Stimulated activated CD8-positive, alpha-beta memory T cell treated with anti-CD3 and anti-CD28 coated beads, Interleukin-7, amount 100 ng/mL, for 24 hours (primary cell): ENCODE data around the gene RCOR1.

ENCODE experiments used
- DNase-seq: peaks from one replicate; pipeline ENCODE4 v3.0.0-alpha.2; 2020; ENCODE audit warnings: low read depth

Gene RCOR1

DNA sequence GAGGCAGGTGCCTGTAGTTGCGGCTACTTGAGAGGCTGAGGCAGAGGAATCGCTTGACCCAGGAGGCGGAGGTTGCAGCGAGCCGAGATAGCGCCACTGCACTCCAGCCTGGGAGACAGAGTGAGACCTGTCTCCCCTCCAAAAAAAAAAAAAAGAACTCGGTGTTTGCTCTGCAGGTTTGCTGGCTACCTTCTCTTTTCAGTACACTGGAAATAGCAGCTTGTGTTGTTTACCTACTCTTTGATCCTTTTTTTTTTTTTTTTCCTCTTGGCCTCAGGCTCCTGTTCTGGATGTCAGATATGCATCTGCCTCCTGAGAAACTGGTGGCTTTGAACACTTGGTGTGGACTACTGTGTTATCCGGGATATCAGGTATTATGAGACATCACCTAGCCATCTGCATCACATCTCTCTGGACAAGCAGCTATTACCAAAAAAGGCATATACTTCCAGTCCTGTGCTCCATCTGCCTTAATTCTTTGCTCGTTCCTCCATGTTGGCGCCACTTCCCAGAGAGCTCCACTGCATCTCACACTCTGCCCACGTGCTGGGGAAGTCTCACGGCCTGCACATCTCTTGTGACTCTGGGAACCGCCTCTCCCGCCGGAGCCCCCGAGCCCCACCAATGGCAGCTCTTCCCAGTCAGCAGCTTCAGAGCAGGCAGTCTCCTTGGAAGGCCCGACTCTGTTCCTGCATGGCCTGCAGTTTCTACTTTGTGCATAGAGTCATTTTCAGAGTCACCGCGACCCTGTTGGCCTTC, 133.9 kb downstream of the RCOR1 start:
- DNase-seq, result no peak

DNA sequence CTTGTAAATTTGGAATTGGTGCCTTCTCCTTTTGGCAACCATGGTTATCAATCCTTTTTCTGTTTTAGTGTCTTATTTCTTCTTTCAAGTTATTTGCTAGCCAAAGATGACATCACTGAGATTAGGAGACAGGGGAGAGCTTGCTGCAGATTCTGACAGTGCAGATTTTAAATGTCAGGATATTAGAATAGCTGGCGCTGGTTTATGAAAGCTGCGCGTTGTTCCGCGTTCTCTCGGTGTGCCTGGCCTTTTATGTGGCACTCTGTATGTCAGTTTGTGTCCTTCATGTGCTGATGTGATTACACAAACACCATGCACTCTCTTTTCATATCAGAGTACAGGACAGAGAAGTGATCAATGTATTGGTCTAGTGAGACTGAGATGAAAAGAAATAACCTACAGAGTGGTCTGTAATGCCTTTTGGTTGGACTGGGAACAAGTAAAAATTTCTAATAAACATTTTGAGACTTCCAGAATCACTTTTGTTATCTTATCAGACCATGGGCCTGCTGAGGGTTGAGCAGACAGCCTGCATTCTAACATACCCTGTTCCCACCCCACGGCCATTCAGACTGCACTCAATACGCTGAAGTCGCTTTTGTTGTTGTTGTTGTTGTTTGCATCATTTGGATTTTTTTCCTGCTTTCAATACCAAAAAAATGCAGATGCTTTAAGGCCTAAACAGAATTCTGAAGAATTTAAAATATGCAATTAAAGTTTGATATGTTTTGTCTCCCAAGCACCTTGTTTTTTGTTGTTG, 135.1 kb downstream of the RCOR1 start:
- no peak for DNase-seq

DNA sequence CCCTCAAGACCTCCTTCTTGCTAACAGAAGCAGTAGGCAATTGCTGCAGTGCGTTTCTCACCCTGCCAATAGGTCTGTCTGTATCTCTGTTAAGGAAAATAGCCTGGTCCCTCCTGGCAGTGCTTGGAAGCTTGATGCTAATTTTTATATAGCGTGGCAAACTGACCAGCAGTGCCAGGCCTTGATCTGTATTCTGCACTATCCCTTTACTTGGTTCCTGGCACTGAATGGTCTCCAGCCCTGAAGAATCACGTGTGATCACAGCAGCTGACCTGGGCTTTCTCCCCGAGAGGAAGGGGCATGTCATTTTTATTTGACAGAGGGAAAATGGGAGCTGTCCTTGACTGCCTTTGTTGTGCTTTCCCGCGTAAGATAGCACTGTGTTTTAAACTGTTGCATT, 136.1 kb downstream of the RCOR1 start:
- no peak for DNase-seq

DNA sequence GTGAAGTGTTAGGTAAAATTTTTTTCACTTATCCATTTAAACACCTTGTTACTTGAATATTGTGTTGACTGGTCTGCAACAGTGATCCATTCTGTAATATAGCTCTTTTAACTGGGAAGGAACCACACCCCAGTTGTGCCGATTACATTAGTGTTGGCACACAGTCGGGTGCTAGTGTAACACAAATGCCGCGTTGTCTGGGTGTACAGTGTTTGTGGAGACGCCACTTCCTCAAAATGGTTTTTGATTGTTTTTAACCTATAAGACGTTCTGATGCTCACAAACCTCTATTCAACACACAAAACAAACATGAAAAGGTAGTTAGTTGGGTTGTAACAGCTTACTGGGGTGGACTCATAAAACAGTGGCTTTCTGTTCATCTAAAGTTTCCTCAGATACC, 136.8 kb downstream of the RCOR1 start:
- DNase-seq, result no peak

DNA sequence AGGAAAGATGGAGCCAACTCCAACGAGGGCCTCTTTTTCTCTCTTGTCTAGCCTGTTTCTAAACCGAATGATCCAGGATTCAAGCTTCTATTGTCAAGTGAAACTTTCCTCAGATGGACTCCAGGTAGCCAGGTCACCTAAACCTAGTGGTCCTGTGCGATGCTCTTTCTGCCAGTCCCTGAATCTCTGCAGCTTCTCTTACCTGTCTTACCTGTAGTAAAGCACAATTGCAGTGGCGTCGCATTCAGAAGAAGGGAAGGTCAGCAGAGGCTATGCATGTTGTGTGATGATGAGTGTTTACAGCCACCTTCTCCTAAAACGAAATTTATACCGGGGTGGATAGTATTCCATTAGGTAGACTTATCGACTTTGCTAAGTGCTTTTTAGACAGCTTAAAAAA, 137.4 kb downstream of the RCOR1 start:
- no peak for DNase-seq

DNA sequence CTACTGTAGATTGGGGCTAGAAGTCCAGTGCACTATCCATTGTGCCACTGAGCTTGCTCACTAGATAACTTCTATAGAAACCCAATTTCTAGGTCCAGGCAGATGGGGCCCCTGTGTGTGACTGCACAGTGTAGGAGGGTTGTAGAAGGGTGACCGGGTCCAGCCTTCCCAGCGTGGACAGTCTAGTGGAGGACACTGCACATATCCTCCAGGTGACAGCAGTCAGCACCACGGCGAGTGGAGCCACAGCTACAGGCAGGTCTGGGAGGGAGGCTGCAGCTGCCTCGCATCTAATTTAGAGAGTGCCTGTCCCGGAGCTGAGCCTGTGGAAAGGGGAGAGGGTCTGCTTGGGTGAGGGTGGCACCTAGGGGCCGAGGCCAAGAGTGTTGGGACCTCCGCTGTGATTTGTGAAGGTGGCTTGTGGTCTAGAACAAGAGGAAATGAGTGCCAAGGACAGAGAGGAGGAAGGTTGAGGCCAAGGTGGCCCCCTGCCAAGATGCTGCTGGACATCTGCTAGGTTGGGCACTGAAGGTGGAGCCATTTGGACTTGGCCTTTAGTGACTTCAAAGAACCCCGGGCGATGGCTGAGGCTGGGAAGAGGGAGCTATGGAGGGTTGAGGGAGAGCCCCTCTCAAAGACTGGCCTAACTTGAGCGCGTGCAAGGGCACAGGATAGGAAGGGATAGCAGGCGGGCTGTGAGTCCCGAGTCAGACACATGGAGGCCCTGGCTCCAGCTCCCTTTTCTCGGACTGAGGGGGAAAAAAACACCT, 138.8 kb downstream of the RCOR1 start:
- DNase-seq, result no peak

DNA sequence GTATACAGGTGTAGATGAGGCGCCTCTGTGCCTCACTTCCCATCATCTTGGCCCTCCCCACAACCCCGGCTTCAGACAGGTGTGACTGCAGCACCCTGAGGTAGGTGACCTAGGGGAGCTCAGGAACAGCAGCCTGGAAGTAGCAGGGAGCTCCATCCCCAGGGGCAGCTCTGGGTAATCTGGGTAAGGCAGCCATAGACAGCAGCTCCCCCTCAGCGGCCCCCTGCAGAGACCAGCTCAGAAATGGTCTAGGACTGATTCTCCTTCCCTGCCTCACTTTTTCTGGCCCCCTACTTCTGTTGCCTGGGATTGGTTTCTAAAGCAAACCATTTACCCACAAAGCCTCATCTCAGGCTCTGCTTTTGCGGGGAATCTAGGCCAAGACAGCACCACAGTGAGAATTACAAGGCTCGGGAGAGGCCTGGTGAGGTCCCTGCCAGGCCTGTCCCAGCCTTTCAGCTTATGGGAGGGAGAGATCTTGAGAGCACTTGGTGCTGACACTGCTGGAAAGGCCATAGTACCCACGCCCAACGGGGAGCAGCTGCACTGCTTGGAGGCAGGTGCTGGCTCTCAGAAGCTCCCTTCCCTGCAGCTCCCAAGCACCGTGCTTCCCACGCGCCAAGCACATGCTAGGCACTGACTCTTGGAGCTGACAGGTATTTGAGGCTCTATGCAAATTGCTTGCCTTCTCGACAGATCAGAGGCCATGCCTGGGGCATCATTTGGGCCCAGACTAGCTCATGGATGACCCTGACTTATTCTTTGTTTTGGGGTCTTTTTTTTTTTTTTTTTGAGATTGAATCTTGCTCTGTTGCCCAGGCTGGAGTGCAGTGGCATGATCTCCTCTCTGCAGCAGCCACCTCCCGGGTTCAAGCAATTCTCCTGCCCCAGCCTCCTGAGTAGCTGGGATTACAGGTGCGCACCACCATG, 139.7 kb downstream of the RCOR1 start:
- no peak for DNase-seq

DNA sequence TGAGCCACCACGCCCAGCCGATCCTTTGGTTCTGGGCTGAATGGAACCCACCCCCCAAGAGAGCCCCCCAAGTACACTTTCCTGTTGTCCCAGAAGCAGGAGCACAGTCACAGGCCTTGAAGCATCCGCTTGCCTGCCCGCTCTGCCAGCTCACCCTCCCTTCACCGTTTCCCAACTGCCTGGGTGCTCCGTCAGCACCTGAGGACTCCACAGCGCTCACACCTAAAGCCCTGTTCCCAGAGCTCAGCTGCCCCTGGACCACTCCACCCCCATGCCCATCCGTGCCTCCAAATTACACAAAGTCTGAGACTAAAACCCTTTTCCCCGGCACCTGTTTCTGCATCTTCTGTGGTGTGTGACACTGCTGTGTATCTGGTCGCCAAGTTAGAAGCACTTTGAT, 140.5 kb downstream of the RCOR1 start:
- DNase-seq, result no peak

DNA sequence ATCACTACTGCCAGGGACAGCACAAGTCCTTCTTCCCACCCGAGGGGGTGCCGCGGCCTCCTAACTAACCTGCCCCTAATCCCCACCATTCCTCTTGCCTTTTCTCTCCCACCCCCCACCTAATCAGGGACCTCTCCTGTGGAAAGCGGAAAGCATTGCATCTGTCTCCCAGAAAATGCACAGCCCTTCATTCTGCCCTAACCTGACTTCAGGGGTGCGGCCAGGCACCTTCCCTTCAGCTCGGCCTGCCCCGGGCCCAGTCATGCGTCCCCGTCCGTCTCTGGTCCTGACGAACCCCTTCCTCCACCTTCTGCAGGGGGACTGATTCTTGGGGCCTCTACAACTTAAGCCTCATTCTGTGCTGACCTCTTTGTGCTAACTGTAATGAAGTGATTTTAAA, 140.9 kb downstream of the RCOR1 start:
- DNase-seq, result no peak

DNA sequence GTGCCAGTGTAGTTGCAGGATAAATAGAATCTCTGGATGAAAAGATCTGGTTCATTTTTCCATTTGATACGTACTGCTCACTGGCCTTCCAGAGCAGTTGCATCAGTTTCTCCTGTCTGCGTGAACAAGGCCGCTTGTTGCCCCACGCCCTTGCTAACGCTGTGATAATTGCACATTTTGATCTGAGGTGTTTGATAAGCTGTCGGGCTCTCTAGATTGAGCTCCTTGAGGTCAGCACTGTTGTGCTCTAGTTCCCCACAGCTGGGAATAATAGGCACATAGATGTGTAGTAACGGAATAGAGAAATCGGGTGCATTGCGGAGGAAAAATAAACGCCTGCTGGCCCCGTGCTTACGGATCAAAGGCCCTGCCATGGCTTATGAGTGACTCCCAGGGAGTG, 142.0 kb downstream of the RCOR1 start:
- no peak for DNase-seq

DNA sequence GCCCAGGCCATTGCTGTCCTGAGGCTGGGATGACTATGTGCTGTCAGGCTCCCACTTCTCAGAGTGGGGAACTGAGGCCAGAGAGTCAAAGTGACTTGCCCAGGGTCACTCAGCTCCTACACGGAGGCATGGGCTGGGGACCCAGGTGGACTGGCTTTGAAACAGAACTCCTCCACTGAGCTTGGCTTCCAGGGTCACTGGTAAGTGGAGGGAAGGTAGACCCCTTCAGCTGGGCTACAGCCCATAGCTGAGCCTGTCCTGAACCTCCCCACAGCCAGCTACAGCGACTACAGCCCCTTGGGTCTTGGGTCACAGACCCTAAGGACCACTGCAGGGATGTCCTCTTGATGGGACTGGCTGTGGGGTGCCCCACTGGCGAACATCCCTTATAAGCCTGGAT, 144.5 kb downstream of the RCOR1 start:
- no peak for DNase-seq

DNA sequence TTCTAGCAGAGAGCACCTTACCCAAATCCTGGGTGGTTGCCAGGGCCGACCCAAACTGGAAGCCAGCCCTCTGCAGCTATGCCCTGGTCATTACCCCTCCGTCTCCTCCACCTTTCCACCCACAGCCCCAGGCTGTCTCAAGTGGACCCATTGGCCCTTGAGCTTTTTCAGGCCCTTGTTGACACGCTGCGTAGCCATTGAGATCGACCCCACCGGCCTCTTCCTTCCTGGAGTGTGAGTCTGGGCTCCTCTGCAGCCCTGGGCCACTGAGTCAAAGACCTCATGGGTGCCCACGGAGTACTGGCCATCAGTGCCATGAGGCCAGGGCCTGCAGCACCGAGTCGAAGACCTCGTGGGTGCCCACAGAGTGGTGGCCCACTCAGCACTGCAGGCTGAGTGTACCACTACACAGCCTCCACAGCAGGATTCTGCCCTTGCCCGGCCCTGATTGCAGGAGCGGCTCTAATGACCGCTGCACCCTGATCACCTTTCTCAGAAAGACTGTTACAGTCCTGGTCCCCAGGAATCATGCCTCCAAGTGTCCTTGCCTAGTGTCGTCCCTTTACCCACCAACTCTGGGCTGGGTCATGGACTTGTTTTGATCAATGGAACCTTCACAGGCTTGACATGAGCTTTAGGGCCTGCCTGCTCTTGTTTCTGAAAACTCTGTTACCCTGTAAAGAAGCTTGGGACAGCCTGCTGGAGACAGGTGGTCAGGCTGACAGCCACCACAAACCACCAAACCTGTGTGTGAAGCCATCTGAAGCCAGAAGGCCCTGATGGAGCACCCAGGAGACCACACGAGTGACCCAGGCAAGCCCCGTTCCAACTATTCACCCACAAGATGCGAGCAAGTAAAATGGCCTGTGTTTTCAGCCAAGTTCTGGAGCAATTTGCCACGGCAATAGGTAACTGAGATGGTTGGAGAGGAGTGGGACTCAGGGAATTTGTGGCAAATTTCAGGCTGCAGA, 145.2 kb downstream of the RCOR1 start:
- no peak for DNase-seq

DNA sequence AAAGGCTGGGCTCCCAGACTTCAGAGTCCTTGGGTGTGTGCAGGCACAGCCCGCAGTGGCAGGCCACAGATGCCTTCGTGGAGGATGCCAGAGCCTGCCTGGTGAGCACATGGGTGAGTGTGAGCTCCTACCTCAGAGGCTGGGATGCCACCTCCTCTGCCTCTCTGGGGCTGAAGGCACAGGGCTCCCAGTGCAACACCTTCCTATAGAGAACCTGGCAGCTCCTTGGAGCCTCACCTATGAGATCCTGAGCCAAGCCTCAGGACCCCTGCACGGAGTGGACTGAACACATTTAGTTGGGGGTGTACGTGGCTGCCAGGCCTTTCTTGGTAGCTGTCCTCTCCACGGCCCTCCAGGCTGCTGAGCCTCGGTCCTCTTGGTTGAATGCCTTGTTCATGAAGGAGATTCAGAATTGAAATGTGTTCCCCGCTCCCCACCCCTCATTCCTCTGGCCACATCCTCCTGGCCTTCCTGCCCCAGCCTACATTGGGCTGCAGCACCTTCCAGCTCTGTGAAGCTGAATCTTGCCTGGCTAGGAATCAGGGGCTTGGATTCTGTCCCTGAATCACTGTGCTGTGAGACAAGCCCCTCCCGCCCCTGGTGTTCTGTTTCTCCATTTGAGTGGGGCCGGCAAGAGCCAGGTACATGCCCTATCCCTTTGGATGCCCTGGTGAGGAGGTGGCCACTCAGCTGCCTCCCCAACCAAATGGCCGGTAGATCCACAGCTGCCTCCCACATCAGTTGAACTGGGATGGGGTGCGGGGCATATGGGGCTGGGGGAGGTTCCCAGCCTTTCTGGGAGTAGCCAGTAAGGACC, 146.1 kb downstream of the RCOR1 start:
- DNase-seq, result no peak

DNA sequence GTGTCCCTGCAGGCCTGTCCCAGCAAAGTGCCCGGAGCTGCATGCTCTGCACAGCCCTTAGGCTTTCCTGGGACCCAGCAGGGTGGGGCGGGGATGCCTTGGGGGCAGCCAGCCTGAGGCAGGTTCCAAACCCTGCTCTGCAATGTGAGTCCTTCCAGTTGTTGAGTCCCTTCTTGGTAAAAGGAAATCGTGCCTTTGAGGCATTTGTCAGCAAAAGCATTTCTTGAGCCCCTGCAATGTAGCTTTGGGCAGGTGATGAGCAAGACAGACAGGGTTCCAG, 146.7 kb downstream of the RCOR1 start:
- no peak for DNase-seq

DNA sequence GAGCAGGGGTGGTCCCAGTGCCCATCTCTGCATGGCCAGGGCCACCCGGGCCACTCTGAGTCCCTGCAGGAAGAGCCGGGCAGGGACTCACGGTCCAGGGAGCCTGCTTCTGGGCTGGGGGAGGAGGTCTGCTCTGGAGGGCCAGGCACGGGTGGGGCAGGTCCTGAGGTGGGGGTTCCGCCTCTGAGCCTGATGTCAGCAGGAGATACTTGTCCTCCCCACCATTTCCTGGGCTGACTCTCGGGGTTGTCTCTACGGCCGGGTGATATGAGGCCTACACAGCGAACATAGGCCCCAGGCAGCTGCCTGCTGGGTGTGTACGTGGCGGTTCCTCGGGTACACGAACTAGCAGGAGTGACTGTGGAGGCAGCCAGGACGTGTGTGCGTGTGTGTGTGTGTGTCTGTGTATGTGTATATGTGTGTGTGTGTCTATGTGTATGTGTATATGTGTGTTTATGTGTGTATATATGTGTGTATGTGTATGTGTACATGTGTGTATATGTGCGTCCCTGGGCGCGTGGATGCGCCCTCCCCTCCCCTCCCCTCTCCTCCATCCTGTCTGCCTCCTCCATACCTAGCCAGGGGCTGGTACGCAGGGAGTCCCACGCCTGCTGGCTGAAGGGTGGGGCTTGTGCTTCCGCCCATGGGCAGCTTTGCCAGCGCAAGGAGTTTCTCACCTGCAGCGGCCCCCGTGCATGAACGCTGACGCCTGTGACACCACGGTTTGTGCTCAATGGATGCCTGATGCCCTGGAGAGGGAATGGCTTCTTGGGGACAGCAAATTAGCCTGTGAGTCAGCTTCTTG, 154.4 kb downstream of the RCOR1 start:
- no peak for DNase-seq

DNA sequence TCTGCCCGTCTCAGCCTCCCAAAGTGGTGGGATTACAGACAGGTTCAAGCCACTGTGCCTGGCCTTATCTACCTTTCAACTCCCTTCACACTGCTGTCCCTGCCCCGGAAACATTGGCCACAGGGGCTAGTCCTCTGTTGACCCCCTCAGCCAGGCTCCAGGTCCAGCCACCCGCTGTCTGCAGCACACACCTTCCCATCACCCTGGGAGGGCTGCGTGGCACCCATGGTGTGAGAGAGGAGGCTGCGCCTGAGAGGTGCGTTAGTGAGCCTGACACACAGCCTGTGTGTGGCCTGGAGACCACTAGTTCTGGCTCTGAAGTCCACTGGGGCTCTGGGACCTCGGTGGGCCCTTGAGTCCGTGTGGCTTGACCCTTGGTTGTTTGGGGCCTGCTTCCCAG, 156.4 kb downstream of the RCOR1 start:
- DNase-seq, result no peak

DNA sequence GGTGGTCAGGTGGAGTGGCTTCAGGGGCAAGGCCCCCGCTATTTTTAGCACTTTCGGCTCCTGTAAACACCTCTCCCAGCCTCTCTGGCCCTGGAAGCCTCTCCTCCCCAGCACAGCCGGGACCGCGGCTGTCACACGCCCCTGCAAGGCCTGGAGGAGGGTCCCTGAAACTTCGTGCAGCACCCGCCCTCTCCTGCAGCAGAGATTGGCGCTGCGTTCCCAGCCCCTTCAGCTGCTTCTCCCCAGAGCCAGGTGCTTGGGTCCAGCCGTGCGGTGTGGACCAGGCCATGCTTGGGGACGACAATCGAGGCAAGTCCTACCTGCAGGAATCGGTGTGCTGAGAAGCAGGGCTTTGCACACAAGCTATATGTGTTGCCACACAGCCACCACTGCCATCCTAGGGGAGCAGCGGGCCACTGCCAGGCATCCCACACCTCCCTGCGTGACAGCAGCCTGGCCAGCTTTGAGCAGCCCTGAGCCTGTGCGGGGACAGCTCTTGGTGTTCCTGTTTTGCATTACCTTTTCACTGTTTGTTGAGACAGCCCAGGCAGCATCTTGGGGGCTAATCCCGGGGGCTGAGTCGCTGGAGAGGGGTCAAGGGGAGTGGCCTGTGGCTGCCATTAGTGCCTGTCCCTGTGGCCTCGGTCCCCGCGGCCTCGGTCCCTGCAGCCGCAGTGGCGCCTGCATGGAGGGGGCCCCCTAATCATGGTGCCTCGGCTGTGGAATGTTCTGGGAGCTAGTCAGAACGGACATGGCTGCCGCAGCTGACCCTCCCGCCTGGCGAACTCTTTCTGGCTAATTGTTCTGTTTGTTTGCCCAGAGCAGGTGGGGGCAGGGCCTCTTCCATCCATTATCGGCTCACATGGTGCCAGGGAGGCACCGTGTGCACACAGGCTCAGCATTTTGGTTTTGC, 157.2 kb downstream of the RCOR1 start:
- DNase-seq, result no peak

DNA sequence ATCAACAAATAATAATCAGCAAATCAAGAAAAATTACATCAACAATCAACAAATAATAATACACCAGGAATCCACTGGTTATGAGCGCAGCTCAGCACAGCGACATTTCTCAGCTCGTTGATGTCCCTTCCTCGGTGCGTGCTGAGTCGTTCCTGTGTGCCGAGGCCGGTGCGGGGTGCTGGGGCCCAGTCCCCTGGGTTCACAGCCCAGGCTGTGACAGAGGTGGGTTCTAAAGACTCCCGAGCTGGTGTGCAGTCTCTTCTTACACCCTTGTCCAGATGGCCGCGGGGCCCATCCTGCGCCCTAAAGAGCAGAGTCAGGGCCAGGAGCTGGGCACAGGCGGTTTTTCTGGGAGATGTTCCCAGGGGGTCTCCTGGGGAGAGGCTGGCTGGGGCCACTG, 157.9 kb downstream of the RCOR1 start:
- no peak for DNase-seq
